Progenitor cell of endocrine pancreas (in vitro differentiated cells): Measurements from ENCODE around the gene ARL8B. TPM values are rescaled to one million over a fixed set of nuclear protein-coding genes. Genes with fewer than 3 reads are reported as not detected.
"Not testable (repeated sequence)": the region's sequence is repeated elsewhere in the genome, so short reads cannot be mapped to it uniquely, and the experiment has no call there.

Experiments used
- DNase-seq: peaks from one replicate; pipeline ENCODE4 v3.0.0; 2021; ENCODE audit warnings: low spot score; ENCODE audit not compliant: unreplicated experiment
- H3K27ac Mint-ChIP-seq: 2 replicates; pipeline ENCODE4 v1.8.0; 2021; ENCODE audit warnings: mild to moderate bottlenecking, moderate library complexity, mixed read lengths
- H3K27me3 Mint-ChIP-seq: 2 replicates; pipeline ENCODE4 v1.8.0; 2021; ENCODE audit warnings: mixed read lengths
- H3K36me3 Mint-ChIP-seq: 2 replicates; pipeline ENCODE4 v1.8.0; 2022; ENCODE audit warnings: mixed read lengths; ENCODE audit not compliant: insufficient read depth
- H3K4me1 Mint-ChIP-seq: 2 replicates; pipeline ENCODE4 v1.8.0; 2021; ENCODE audit warnings: low read depth, mixed read lengths
- H3K4me3 Mint-ChIP-seq: 2 replicates; pipeline ENCODE4 v1.8.0; 2021; ENCODE audit warnings: low read depth, mild to moderate bottlenecking, moderate library complexity, mixed read lengths
- H3K9me3 Mint-ChIP-seq: 2 replicates; pipeline ENCODE4 v1.8.0; 2021; ENCODE audit warnings: low read depth, mixed read lengths
- CTCF ChIP-seq: fragments of 200-600 bp; sonication (generic); IDR thresholded peaks from one replicate; pipeline ENCODE4 v1.5.0; 2021; ENCODE audit warnings: antibody characterized with exemption, mild to moderate bottlenecking; ENCODE audit not compliant: unreplicated experiment
- long read RNA-seq: library from polyadenylated mRNA; unstranded; transcript quantifications from one replicate; pipeline ENCODE4 v2.0.0, GENCODE V29; 2020
- total RNA-seq: library from RNA; stranded (reverse); gene quantifications from 2 replicates; pipeline ENCODE4 v1.2.1, GENCODE V29; 2021

The ARL8B gene
- 36.8 and 37.7 TPM in 2 replicates for total RNA-seq
- long read RNA-seq, transcript ARL8B-201 (7 exons, 3,005 nt) = major isoform, 125 of 137 reads
- long read RNA-seq, partial matches to known transcripts = 4 of 137 reads
- long read RNA-seq, other reads (novel, unspliced or antisense) = 8 of 137 reads

- peak; percentile 96 for TF ChIP-seq CTCF
- Mint-ChIP-seq H3K9me3 (no peaks in the 10 kb centered on the region), H3K27me3 (no peaks in the 10 kb centered on the region), H3K4me3 (peak within 1 kb of the TSS; percentile 94), H3K4me1 (peaks cover 12% of the 10 kb centered on the region), H3K27ac (peak within 1 kb of the TSS; percentile 96), H3K36me3 (no peaks in the 10 kb centered on the region)
- DNase-seq = peak; percentile 84
Observed at GRCh38 chr3:5122030-5122740, at the start of gene ARL8B. Gene ARL8B, plus strand, starts transcription at chr3:5122292. Its CDS starts 174 bp downstream, at chr3:5122466.

- H3K27ac Mint-ChIP-seq = no peak overlapping the region
- peaks cover 28% of the 10 kb centered on the region for H3K27me3 Mint-ChIP-seq
- no peak overlapping the region for H3K4me3 Mint-ChIP-seq
- H3K4me1 Mint-ChIP-seq = no peaks in the 10 kb centered on the region
- DNase-seq = no peak
- H3K36me3 Mint-ChIP-seq = no peaks in the 10 kb centered on the region
- no peak for TF ChIP-seq CTCF
- no peaks in the 10 kb centered on the region for H3K9me3 Mint-ChIP-seq
Observed at GRCh38 chr3:5073374-5074085, 48.6 kb upstream of the ARL8B start.

- Mint-ChIP-seq H3K4me1 (peaks cover 11% of the 10 kb centered on the region), H3K36me3 (no peaks in the 10 kb centered on the region), H3K4me3 (no peak overlapping the region), H3K27ac (no peak overlapping the region), H3K9me3 (no peaks in the 10 kb centered on the region), H3K27me3 (peaks cover 11% of the 10 kb centered on the region)
- DNase-seq = no peak
- no peak for TF ChIP-seq CTCF
Observed at GRCh38 chr3:5078151-5078550, 43.9 kb upstream of the ARL8B start.

GRCh38 chr3:5079761-5080160 lies 42.3 kb upstream of the ARL8B start:
- Mint-ChIP-seq H3K27me3 (peaks cover 10% of the 10 kb centered on the region), H3K36me3 (no peaks in the 10 kb centered on the region), H3K27ac (no peak overlapping the region), H3K4me1 (peaks cover 11% of the 10 kb centered on the region), H3K9me3 (no peaks in the 10 kb centered on the region), H3K4me3 (no peak overlapping the region)
- no peak for DNase-seq
- TF ChIP-seq CTCF = no peak

GRCh38 chr3:5080779-5081550 lies 41.1 kb upstream of the ARL8B start:
- H3K27me3 Mint-ChIP-seq = peaks cover 10% of the 10 kb centered on the region
- no peaks in the 10 kb centered on the region for H3K36me3 Mint-ChIP-seq
- no peak for TF ChIP-seq CTCF
- no peak for DNase-seq
- H3K4me3 Mint-ChIP-seq = no peak overlapping the region
- no peaks in the 10 kb centered on the region for H3K9me3 Mint-ChIP-seq
- no peak overlapping the region for H3K27ac Mint-ChIP-seq
- peaks cover 11% of the 10 kb centered on the region for H3K4me1 Mint-ChIP-seq

- not testable (repeated sequence) for H3K27me3 Mint-ChIP-seq, H3K36me3 Mint-ChIP-seq, DNase-seq, H3K4me3 Mint-ChIP-seq, H3K27ac Mint-ChIP-seq, H3K9me3 Mint-ChIP-seq
- H3K4me1 Mint-ChIP-seq = peaks cover 11% of the 10 kb centered on the region
Observed at GRCh38 chr3:5081973-5082788, 39.9 kb upstream of the ARL8B start.
